ENCODE results near the gene SIRPA. TPM values are rescaled to one million over a fixed set of nuclear protein-coding genes. Genes with fewer than 3 reads are reported as not detected.

Gene SIRPA
- total RNA-seq, 1 experiment from 2014 or later: 6.0 TPM

GRCh38 chr20:1854246-1854645 lies 41.0 kb upstream of the SIRPA start:
- Mint-ChIP-seq H3K27ac (no peak overlapping the region), H3K36me3 (ENCODE audit: insufficient read depth in 1 of 3, low read depth in 3 of 3) (no peaks in the 10 kb centered on the region), H3K4me3 (no peak overlapping the region), H3K9me3 (no peaks in the 10 kb centered on the region; a peak in 1 of 5 replicates), H3K27me3 (ENCODE audit: low read depth) (no peaks in the 10 kb centered on the region; the same call in 1 of the 2 replicates), H3K4me1 (peaks cover 21 to 36% of the 10 kb centered on the region in 2 experiments)
- H3K56ac ChIP-seq (ENCODE audit: insufficient read length, low read depth, low read length): no peak overlapping the region
- no peak overlapping the region for H3K27ac ChIP-seq (ENCODE audit: insufficient read length, low read depth, low read length)
- H2BK120ac ChIP-seq (ENCODE audit: low read depth, low read length, poor library complexity, severe bottlenecking): no peak overlapping the region
- H3K79me1 ChIP-seq (ENCODE audit: insufficient read depth, low read depth, low read length, poor library complexity, severe bottlenecking): no peaks in the 10 kb centered on the region
- no peak overlapping the region for H3K4ac ChIP-seq (ENCODE audit: low read depth, low read length)
- no peak overlapping the region for H3K18ac ChIP-seq (ENCODE audit: insufficient read length, low read depth, low read length)
- DNase-seq: no peak
- no peak overlapping the region for H3K9ac ChIP-seq (ENCODE audit: extremely low read depth, insufficient read length, low read length)
- H3K23ac ChIP-seq (ENCODE audit: insufficient read length, low read depth, low read length): no peak overlapping the region
- no peak overlapping the region for H4K91ac ChIP-seq (ENCODE audit: insufficient read length, low read depth, low read length)
- H3K9me3 ChIP-seq (ENCODE audit: control insufficient read depth, low read depth, low read length): no peaks in the 10 kb centered on the region
- H2AK5ac ChIP-seq (ENCODE audit: insufficient read length, low read length): no peak overlapping the region
- no CpG with 5 or more reads among the region's 5 CpGs for WGBS (ENCODE audit: extremely low coverage, insufficient read length, low lambda C conversion rate)
- H3K4me2 ChIP-seq (ENCODE audit: insufficient read depth, insufficient read length, low read length): no peak overlapping the region
- no peaks in the 10 kb centered on the region for H3K23me2 ChIP-seq (ENCODE audit: insufficient read length, low read depth, low read length, poor library complexity, severe bottlenecking)
- no peak overlapping the region for H2BK15ac ChIP-seq (ENCODE audit: low read depth, low read length)
- TF ChIP-seq CTCF (conservative IDR thresholded peaks at IDR 0.05): no peak
- no peak overlapping the region for H2BK5ac ChIP-seq (ENCODE audit: insufficient read length, low read length)
- H3K27me3 ChIP-seq (ENCODE audit: insufficient read depth, low read length): no peaks in the 10 kb centered on the region
- no peak overlapping the region for H3K14ac ChIP-seq (ENCODE audit: insufficient read depth, low read length)
- H3K4me1 ChIP-seq (ENCODE audit: insufficient read depth, low read length): peaks cover 6% of the 10 kb centered on the region
- H2BK20ac ChIP-seq (ENCODE audit: low read depth, low read length, poor library complexity, severe bottlenecking): no peak overlapping the region
- no peak overlapping the region for H2BK12ac ChIP-seq (ENCODE audit: insufficient read length, low read depth, low read length)
- no peak overlapping the region for H3T11ph ChIP-seq (ENCODE audit: low read length)
- no peaks in the 10 kb centered on the region for H4K20me1 ChIP-seq (ENCODE audit: control insufficient read depth, insufficient read depth, insufficient read length)
- H4K8ac ChIP-seq (replicated peaks; ENCODE audit: insufficient read length, low read depth, low read length): no peak overlapping the region
- H4K5ac ChIP-seq (ENCODE audit: insufficient read length, low read depth, low read length): no peak overlapping the region
- no peaks in the 10 kb centered on the region for H3K79me2 ChIP-seq (ENCODE audit: insufficient read depth, low read length)
- no peak overlapping the region for H2AFZ ChIP-seq (ENCODE audit: low read length)

All from H9 (cell line).